ENCODE measurements around the gene MPPED1.

MPPED1 gene

GRCh38 chr22:43435851-43436811 lies 24.3 kb downstream of the MPPED1 start:
- no peak overlapping the region for H4K91ac ChIP-seq (ENCODE audit: low read length)
- H3K4me1 ChIP-seq (ENCODE audit: control insufficient read depth, insufficient read depth, low read depth, low read length) = no peaks in the 10 kb centered on the region
- no peak overlapping the region for H2AK5ac ChIP-seq (ENCODE audit: low read length, severe bottlenecking)
- H3K36me3 ChIP-seq (ENCODE audit: control insufficient read depth in 1 of 2, insufficient read depth in 2 of 2, low read depth in 1 of 2, low read length in 2 of 2) = no peaks in the 10 kb centered on the region
- no peaks in the 10 kb centered on the region for H3K9me3 ChIP-seq (ENCODE audit: control insufficient read depth, low read length)
- H3K27ac ChIP-seq (ENCODE audit: low read length, poor library complexity, severe bottlenecking) = no peak overlapping the region
- no peak overlapping the region for H3K14ac ChIP-seq (ENCODE audit: low read length in 2 of 2)
- no peak overlapping the region for H3K9ac ChIP-seq (ENCODE audit: low read length)
- H2BK15ac ChIP-seq (ENCODE audit: low read depth, poor library complexity, severe bottlenecking) = no peak overlapping the region
- no peak overlapping the region for H3K4me2 ChIP-seq (ENCODE audit: low read length, poor library complexity, severe bottlenecking)
- H4K8ac ChIP-seq (ENCODE audit: low read length) = no peak overlapping the region
- WGBS = 68% methylated on average over 26 of the region's 26 CpGs
- no peak overlapping the region for H3K4me3 ChIP-seq (ENCODE audit: insufficient read depth in 1 of 2, low read depth in 1 of 2, low read length in 2 of 2)
- H3K79me1 ChIP-seq (replicated peaks; ENCODE audit: low read length, poor library complexity, severe bottlenecking) = no peaks in the 10 kb centered on the region
- H3K23ac ChIP-seq (ENCODE audit: low read length in 2 of 2) = no peak overlapping the region
- no peak overlapping the region for H3K18ac ChIP-seq (ENCODE audit: low read depth in 1 of 2, low read length in 2 of 2)
- no peak overlapping the region for H3K4ac ChIP-seq (ENCODE audit: low read depth in 1 of 2, low read length in 2 of 2)
- H3K27me3 ChIP-seq (ENCODE audit: control insufficient read depth in 1 of 2, insufficient read depth in 1 of 2, low read length in 2 of 2) = peaks cover 19 to 73% of the 10 kb centered on the region in 2 experiments
- no peak for DNase-seq
- no peak overlapping the region for H2AFZ ChIP-seq (ENCODE audit: low read depth, low read length)
- no peak overlapping the region for H2BK12ac ChIP-seq (ENCODE audit: low read length in 2 of 2)
- H2BK120ac ChIP-seq (ENCODE audit: low read depth, low read length) = no peak overlapping the region
- no peak overlapping the region for H2BK5ac ChIP-seq (ENCODE audit: low read depth, low read length, poor library complexity, severe bottlenecking)

- Histone ChIP-seq H2AK5ac (ENCODE audit: low read length, severe bottlenecking) (no peak overlapping the region), H3K4ac (ENCODE audit: low read depth in 1 of 2, low read length in 2 of 2) (no peak overlapping the region)
- WGBS = 76% methylated on average over 4 of the region's 5 CpGs
These were observed 25.1 kb downstream of the MPPED1 start for GRCh38 chr22:43436868-43437267.

GRCh38 chr22:43437871-43438475 lies 26.2 kb downstream of the MPPED1 start:
- H3K14ac ChIP-seq (ENCODE audit: low read length in 2 of 2) = no peak overlapping the region
- DNase-seq = no peak
- no peak overlapping the region for H3K4ac ChIP-seq (ENCODE audit: low read depth in 1 of 2, low read length in 2 of 2)
- H3K36me3 ChIP-seq (ENCODE audit: control insufficient read depth in 1 of 2, insufficient read depth in 2 of 2, low read depth in 1 of 2, low read length in 2 of 2) = no peaks in the 10 kb centered on the region
- no peaks in the 10 kb centered on the region for H3K9me3 ChIP-seq (ENCODE audit: control insufficient read depth, low read length)
- no peaks in the 10 kb centered on the region for H3K79me1 ChIP-seq (replicated peaks; ENCODE audit: low read length, poor library complexity, severe bottlenecking)
- no peak overlapping the region for H2AK5ac ChIP-seq (ENCODE audit: low read length, severe bottlenecking)
- no peak overlapping the region for H3K18ac ChIP-seq (ENCODE audit: low read depth in 1 of 2, low read length in 2 of 2)
- H3K4me3 ChIP-seq (ENCODE audit: insufficient read depth in 1 of 2, low read depth in 1 of 2, low read length in 2 of 2) = no peak overlapping the region
- peaks cover 30 to 68% of the 10 kb centered on the region in 2 experiments for H3K27me3 ChIP-seq (ENCODE audit: control insufficient read depth in 1 of 2, insufficient read depth in 1 of 2, low read length in 2 of 2)
- H2BK5ac ChIP-seq (ENCODE audit: low read depth, low read length, poor library complexity, severe bottlenecking) = no peak overlapping the region
- no peak overlapping the region for H4K8ac ChIP-seq (ENCODE audit: low read length)
- H3K27ac ChIP-seq (ENCODE audit: low read length, poor library complexity, severe bottlenecking) = no peak overlapping the region
- no peak overlapping the region for H2AFZ ChIP-seq (ENCODE audit: low read depth, low read length)
- no peak overlapping the region for H2BK15ac ChIP-seq (ENCODE audit: low read depth, poor library complexity, severe bottlenecking)
- no peak overlapping the region for H2BK12ac ChIP-seq (ENCODE audit: low read length in 2 of 2)
- no peak overlapping the region for H4K91ac ChIP-seq (ENCODE audit: low read length)
- no peak overlapping the region for H2BK120ac ChIP-seq (ENCODE audit: low read depth, low read length)
- H3K4me1 ChIP-seq (ENCODE audit: control insufficient read depth, insufficient read depth, low read depth, low read length) = no peaks in the 10 kb centered on the region
- H3K4me2 ChIP-seq (ENCODE audit: low read length, poor library complexity, severe bottlenecking) = no peak overlapping the region
- no peak overlapping the region for H3K23ac ChIP-seq (ENCODE audit: low read length in 2 of 2)
- no peak overlapping the region for H3K9ac ChIP-seq (ENCODE audit: low read length)
- WGBS = 83% methylated on average over 15 of the region's 15 CpGs

More at GRCh38 chr22:43436868-43437267, 25.1 kb downstream of the MPPED1 start:
- H3K4me3 ChIP-seq (ENCODE audit: insufficient read depth in 1 of 2, low read depth in 1 of 2, low read length in 2 of 2) = no peak overlapping the region
- H3K36me3 ChIP-seq (ENCODE audit: control insufficient read depth in 1 of 2, insufficient read depth in 2 of 2, low read depth in 1 of 2, low read length in 2 of 2) = no peaks in the 10 kb centered on the region
- no peak overlapping the region for H2BK120ac ChIP-seq (ENCODE audit: low read depth, low read length)
- H3K4me1 ChIP-seq (ENCODE audit: control insufficient read depth, insufficient read depth, low read depth, low read length) = no peaks in the 10 kb centered on the region
- no peaks in the 10 kb centered on the region for H3K79me1 ChIP-seq (replicated peaks; ENCODE audit: low read length, poor library complexity, severe bottlenecking)
- no peak overlapping the region for H4K91ac ChIP-seq (ENCODE audit: low read length)
- DNase-seq = no peak
- no peak overlapping the region for H2AFZ ChIP-seq (ENCODE audit: low read depth, low read length)
- H2BK15ac ChIP-seq (ENCODE audit: low read depth, poor library complexity, severe bottlenecking) = no peak overlapping the region
- no peak overlapping the region for H2BK12ac ChIP-seq (ENCODE audit: low read length in 2 of 2)
- H3K9me3 ChIP-seq (ENCODE audit: control insufficient read depth, low read length) = no peaks in the 10 kb centered on the region
- H3K27me3 ChIP-seq (ENCODE audit: control insufficient read depth in 1 of 2, insufficient read depth in 1 of 2, low read length in 2 of 2) = peaks cover 21 to 73% of the 10 kb centered on the region in 2 experiments
- H3K4me2 ChIP-seq (ENCODE audit: low read length, poor library complexity, severe bottlenecking) = no peak overlapping the region
- H3K27ac ChIP-seq (ENCODE audit: low read length, poor library complexity, severe bottlenecking) = no peak overlapping the region
- H4K8ac ChIP-seq (ENCODE audit: low read length) = no peak overlapping the region
- H3K14ac ChIP-seq (ENCODE audit: low read length in 2 of 2) = no peak overlapping the region
- no peak overlapping the region for H2BK5ac ChIP-seq (ENCODE audit: low read depth, low read length, poor library complexity, severe bottlenecking)
- no peak overlapping the region for H3K23ac ChIP-seq (ENCODE audit: low read length in 2 of 2)
- H3K9ac ChIP-seq (ENCODE audit: low read length) = no peak overlapping the region
- no peak overlapping the region for H3K18ac ChIP-seq (ENCODE audit: low read depth in 1 of 2, low read length in 2 of 2)

GRCh38 chr22:43438666-43439347 lies 27.0 kb downstream of the MPPED1 start:
- WGBS = 85% methylated on average over 14 of the region's 17 CpGs
- H3K4me2 ChIP-seq (ENCODE audit: low read length, poor library complexity, severe bottlenecking) = no peak overlapping the region

More at GRCh38 chr22:43438666-43439347, 27.0 kb downstream of the MPPED1 start:
- Histone ChIP-seq H2AK5ac (ENCODE audit: low read length, severe bottlenecking) (no peak overlapping the region), H3K4ac (ENCODE audit: low read depth in 1 of 2, low read length in 2 of 2) (no peak overlapping the region), H3K4me1 (ENCODE audit: control insufficient read depth, insufficient read depth, low read depth, low read length) (no peaks in the 10 kb centered on the region), H2BK5ac (ENCODE audit: low read depth, low read length, poor library complexity, severe bottlenecking) (no peak overlapping the region), H3K27me3 (ENCODE audit: control insufficient read depth in 1 of 2, insufficient read depth in 1 of 2, low read length in 2 of 2) (peaks cover 32 to 65% of the 10 kb centered on the region in 2 experiments), H3K9ac (ENCODE audit: low read length) (no peak overlapping the region), H3K4me3 (ENCODE audit: insufficient read depth in 1 of 2, low read depth in 1 of 2, low read length in 2 of 2) (no peak overlapping the region), H3K23ac (ENCODE audit: low read length in 2 of 2) (no peak overlapping the region), H2BK12ac (ENCODE audit: low read length in 2 of 2) (no peak overlapping the region), H4K8ac (ENCODE audit: low read length) (no peak overlapping the region), H3K14ac (ENCODE audit: low read length in 2 of 2) (no peak overlapping the region), H2BK15ac (ENCODE audit: low read depth, poor library complexity, severe bottlenecking) (no peak overlapping the region), H3K79me1 (replicated peaks; ENCODE audit: low read length, poor library complexity, severe bottlenecking) (no peaks in the 10 kb centered on the region), H3K9me3 (ENCODE audit: control insufficient read depth, low read length) (no peaks in the 10 kb centered on the region), H3K27ac (ENCODE audit: low read length, poor library complexity, severe bottlenecking) (no peak overlapping the region), H2AFZ (ENCODE audit: low read depth, low read length) (no peak overlapping the region), H3K36me3 (ENCODE audit: control insufficient read depth in 1 of 2, insufficient read depth in 2 of 2, low read depth in 1 of 2, low read length in 2 of 2) (no peaks in the 10 kb centered on the region), H2BK120ac (ENCODE audit: low read depth, low read length) (no peak overlapping the region), H4K91ac (ENCODE audit: low read length) (no peak overlapping the region), H3K18ac (ENCODE audit: low read depth in 1 of 2, low read length in 2 of 2) (no peak overlapping the region)
- DNase-seq = no peak
